Measurements from ENCODE around the gene PPT1. TPM values are rescaled to one million over a fixed set of nuclear protein-coding genes. Genes with fewer than 3 reads are reported as not detected.

The PPT1 gene
- total RNA-seq, 2 donors from 2014 or later: 68.5 to 89.8 TPM

GRCh38 chr1:40120128-40120527, 23.1 kb upstream of the PPT1 start:
- H3K27me3 ChIP-seq (replicated peaks; ENCODE audit: insufficient read depth): no peaks in the 10 kb centered on the region
- H3K9me3 ChIP-seq: no peaks in the 10 kb centered on the region
- H3K36me3 ChIP-seq: no peaks in the 10 kb centered on the region
- DNase-seq (ENCODE audit: low spot score) (no peak), ATAC-seq (ENCODE audit: insufficient number of reproducible peaks, low FRiP score, low read depth) (no peak)
- no peak overlapping the region for H3K4me3 ChIP-seq
- H3K27ac ChIP-seq: no peak overlapping the region
- no peaks in the 10 kb centered on the region for H3K4me1 ChIP-seq (ENCODE audit: control insufficient read depth in 1 of 2, low read depth in 2 of 2)
- TF ChIP-seq CTCF (IDR thresholded peaks at IDR 0.05): no peak

GRCh38 chr1:40114400-40114799, 17.3 kb upstream of the PPT1 start:
- no peaks in the 10 kb centered on the region for H3K36me3 ChIP-seq

GRCh38 chr1:40110389-40110788, 13.3 kb upstream of the PPT1 start:
- Histone ChIP-seq H3K4me3 (no peak overlapping the region), H3K27ac (no peak overlapping the region), H3K4me1 (ENCODE audit: control insufficient read depth in 1 of 2, low read depth in 2 of 2) (no peaks in the 10 kb centered on the region), H3K36me3 (no peaks in the 10 kb centered on the region), H3K27me3 (replicated peaks; ENCODE audit: insufficient read depth) (no peaks in the 10 kb centered on the region), H3K9me3 (peaks cover 22% of the 10 kb centered on the region)
- TF ChIP-seq CTCF (IDR thresholded peaks at IDR 0.05): no peak
- DNase-seq (ENCODE audit: low spot score) (no peak), ATAC-seq (ENCODE audit: insufficient number of reproducible peaks, low FRiP score, low read depth) (no peak)

More at GRCh38 chr1:40114400-40114799, 17.3 kb upstream of the PPT1 start:
- Histone ChIP-seq H3K4me3 (no peak overlapping the region), H3K9me3 (peaks cover 19% of the 10 kb centered on the region), H3K4me1 (ENCODE audit: control insufficient read depth in 1 of 2, low read depth in 2 of 2) (no peaks in the 10 kb centered on the region), H3K27ac (no peak overlapping the region), H3K27me3 (replicated peaks; ENCODE audit: insufficient read depth) (no peaks in the 10 kb centered on the region)
- ATAC-seq (ENCODE audit: insufficient number of reproducible peaks, low FRiP score, low read depth) (no peak), DNase-seq (ENCODE audit: low spot score) (no peak)
- no peak for TF ChIP-seq CTCF (IDR thresholded peaks at IDR 0.05)

- TF ChIP-seq CTCF (IDR thresholded peaks at IDR 0.05): no peak
- no peak for DNase-seq (ENCODE audit: low spot score)
- Histone ChIP-seq H3K4me3 (no peak overlapping the region), H3K4me1 (ENCODE audit: control insufficient read depth in 1 of 2, low read depth in 2 of 2) (no peaks in the 10 kb centered on the region), H3K27ac (no peak overlapping the region), H3K27me3 (replicated peaks; ENCODE audit: insufficient read depth) (no peaks in the 10 kb centered on the region), H3K36me3 (no peaks in the 10 kb centered on the region), H3K9me3 (peaks cover 28% of the 10 kb centered on the region)
- no peak for ATAC-seq (ENCODE audit: insufficient number of reproducible peaks, low FRiP score, low read depth)
Measured at GRCh38 chr1:40107290-40107959, 10.4 kb upstream of the PPT1 start.

- no peak for TF ChIP-seq CTCF (IDR thresholded peaks at IDR 0.05)
- no peak for ATAC-seq (ENCODE audit: insufficient number of reproducible peaks, low FRiP score, low read depth)
- no peak for DNase-seq (ENCODE audit: low spot score)
- no peak overlapping the region for H3K4me3 ChIP-seq
- H3K36me3 ChIP-seq: no peaks in the 10 kb centered on the region
- no peaks in the 10 kb centered on the region for H3K27me3 ChIP-seq (replicated peaks; ENCODE audit: insufficient read depth)
- H3K9me3 ChIP-seq: peaks cover 17% of the 10 kb centered on the region
- no peaks in the 10 kb centered on the region for H3K4me1 ChIP-seq (ENCODE audit: control insufficient read depth in 1 of 2, low read depth in 2 of 2)
- no peak overlapping the region for H3K27ac ChIP-seq
Measured at GRCh38 chr1:40105028-40105427, 8.0 kb upstream of the PPT1 start.

All from thoracic aorta (tissue), 2 donors.